HepG2 (cell line): ENCODE measurements around the gene STK25. TPM values are rescaled to one million over a fixed set of nuclear protein-coding genes. Genes with fewer than 3 reads are reported as not detected.

Source experiments
- AKAP8 ChIP-seq: sonication (generic); formaldehyde crosslinking; IDR thresholded peaks from 2 replicates; pipeline ENCODE4 v1.5.1; 2020; ENCODE audit warnings: mild to moderate bottlenecking, missing genetic modification reagents
- ARNT2 ChIP-seq: sonication (generic); formaldehyde crosslinking; IDR thresholded peaks from 2 replicates; pipeline ENCODE4 v1.8.0; 2022; ENCODE audit warnings: mild to moderate bottlenecking, low read depth, missing genetic modification reagents, moderate library complexity
- ELK4 ChIP-seq: sonication (generic); formaldehyde crosslinking; IDR thresholded peaks from 2 replicates; pipeline ENCODE4 v1.9.0; 2021; ENCODE audit warnings: missing genetic modification reagents, borderline replicate concordance
- FOXO1 ChIP-seq: sonication (generic); formaldehyde crosslinking; IDR thresholded peaks from 2 replicates; pipeline ENCODE4 v1.4.0; 2020; ENCODE audit warnings: missing genetic modification reagents
- HNF1A ChIP-seq, 2 experiments: sonication (generic) in 1 of 2; formaldehyde crosslinking in 1 of 2; IDR thresholded peaks; 2 replicates each; pipeline versions ENCODE4 v1.4.0 to v1.6.1; 2016 to 2020; ENCODE audit warnings: borderline replicate concordance in 1 of 2, low read depth in 1 of 2, mild to moderate bottlenecking in 1 of 2, missing genetic modification reagents in 1 of 2
- JUN ChIP-seq: sonication (generic); formaldehyde crosslinking; IDR thresholded peaks from 2 replicates; pipeline ENCODE4 v1.4.0; 2020; ENCODE audit warnings: mild to moderate bottlenecking, missing genetic modification reagents
- KDM5A ChIP-seq: fragments of 200-600 bp; sonication (generic); IDR thresholded peaks from 2 replicates; pipeline ENCODE4 v1.7.0; 2018; ENCODE audit warnings: antibody characterized with exemption, mild to moderate bottlenecking, low read length, borderline replicate concordance
- NR3C1 ChIP-seq: sonication (generic); formaldehyde crosslinking; IDR thresholded peaks from 2 replicates; pipeline ENCODE4 v1.4.0; 2020; ENCODE audit warnings: missing genetic modification reagents
- RORA ChIP-seq: sonication (generic); formaldehyde crosslinking; IDR thresholded peaks from 2 replicates; pipeline ENCODE4 v1.5.0; 2020; ENCODE audit warnings: mild to moderate bottlenecking, missing genetic modification reagents, moderate library complexity
- SATB2 ChIP-seq: sonication (generic); formaldehyde crosslinking; IDR thresholded peaks from 2 replicates; pipeline ENCODE4 v1.5.0; 2020; ENCODE audit warnings: missing genetic modification reagents
- SMYD3 ChIP-seq: sonication (generic); formaldehyde crosslinking; IDR thresholded peaks from 2 replicates; pipeline ENCODE4 v1.8.1; 2023; ENCODE audit warnings: mild to moderate bottlenecking, missing genetic modification reagents
- SP1 ChIP-seq, 2 experiments: fragments of 450-650 bp in 1 of 2; sonication (generic) in 1 of 2; formaldehyde crosslinking in 1 of 2; IDR thresholded peaks; 2 replicates each; pipeline versions ENCODE4 v1.4.0 to v1.6.1; 2016 to 2020; ENCODE audit warnings: missing genetic modification reagents in 1 of 2
- ZBTB39 ChIP-seq: sonication (generic); formaldehyde crosslinking; IDR thresholded peaks from 2 replicates; pipeline ENCODE4 v1.5.0; 2020; ENCODE audit warnings: missing genetic modification reagents
- ZBTB7B ChIP-seq: sonication (generic); formaldehyde crosslinking; IDR thresholded peaks from 2 replicates; pipeline ENCODE4 v1.4.0; 2020; ENCODE audit warnings: missing genetic modification reagents
- ZNF530 ChIP-seq: sonication (generic); formaldehyde crosslinking; IDR thresholded peaks from 2 replicates; pipeline ENCODE4 v1.5.0; 2020; ENCODE audit warnings: low read depth, mild to moderate bottlenecking, missing genetic modification reagents
- ZNF567 ChIP-seq: sonication (generic); formaldehyde crosslinking; IDR thresholded peaks from 2 replicates; pipeline ENCODE4 v1.8.1; 2023; ENCODE audit warnings: mild to moderate bottlenecking, missing genetic modification reagents, borderline replicate concordance
- ZNF770 ChIP-seq: sonication (generic); formaldehyde crosslinking; IDR thresholded peaks from 2 replicates; pipeline ENCODE4 v1.5.0; 2020; ENCODE audit warnings: mild to moderate bottlenecking, missing genetic modification reagents
- ZNF781 ChIP-seq: sonication (generic); formaldehyde crosslinking; IDR thresholded peaks from 2 replicates; pipeline ENCODE4 v1.5.1; 2020; ENCODE audit warnings: borderline replicate concordance, mild to moderate bottlenecking, missing genetic modification reagents; ENCODE audit errors: not compliant biosample characterization
- ZZZ3 ChIP-seq: sonication (generic); formaldehyde crosslinking; IDR thresholded peaks from 2 replicates; pipeline ENCODE4 v1.4.0; 2020; ENCODE audit warnings: missing genetic modification reagents, mild to moderate bottlenecking, borderline replicate concordance
- polyA plus RNA-seq, 8 experiments: library from polyadenylated mRNA; depleted of rRNA in 3 of 8; stranded (reverse) in 7 of 8; unstranded in 1 of 8; fragments of >200 nt; fragmentation: Illumina TruSeq in 4 of 8; extraction: Trizol in 4 of 8; gene quantifications; 2 replicates each; pipeline versions ENCODE4 v1.2.1 to v1.2.3, GENCODE V29; 2011 to 2016; ENCODE audit warnings: low read depth in 4 of 8, missing spikeins in 1 of 8, mixed read lengths in 1 of 8; ENCODE audit not compliant: insufficient read depth in 1 of 8
- total RNA-seq, 5 experiments: library from RNA; depleted of rRNA; stranded (reverse); fragments of >200 nt; fragmentation: Illumina TruSeq; extraction: Trizol; gene quantifications; 2 replicates each; pipeline ENCODE4 v1.2.3, GENCODE V29; 2016; ENCODE audit warnings: low read depth in 1 of 5

STK25 gene
- total and polyA plus RNA-seq, 2 of the 13 experiments (the other 11 are each of a cell fraction or from before 2014, with no cell fraction given) = 177 to 481 TPM

- TF ChIP-seq ZZZ3 (no peak), FOXO1 (no peak; the same call in 1 of the 2 replicates), ARNT2 (CRISPR knock-in tag) (no peak), RORA (no peak), SMYD3 (CRISPR knock-in tag) (no peak), ELK4 (no peak), SATB2 (CRISPR knock-in tag) (no peak), ZNF567 (CRISPR knock-in tag) (no peak), ZNF530 (CRISPR knock-in tag) (no peak), HNF1A (IDR thresholded peaks at IDR 0.05; ENCODE audit: low read depth) (no peak), HNF1A (CRISPR knock-in tag; IDR thresholded peaks at IDR 0.05; ENCODE audit: borderline replicate concordance) (no peak; the same call in 1 of the 2 replicates), AKAP8 (CRISPR knock-in tag) (no peak), NR3C1 (CRISPR knock-in tag) (no peak), JUN (no peak), ZNF781 (CRISPR knock-in tag) (no peak), ZBTB39 (CRISPR knock-in tag) (no peak), KDM5A (no peak), ZNF770 (CRISPR knock-in tag) (no peak), ZBTB7B (CRISPR knock-in tag) (0 out of 2 replicates have a peak, but pooled peaks have one; percentile 2), SP1 (IDR thresholded peaks at IDR 0.05) (no peak), SP1 (CRISPR knock-in tag; IDR thresholded peaks at IDR 0.05) (no peak)
These were observed 29.1 kb downstream of the STK25 start (continued) for GRCh38 chr2:241479026-241479898.
